ENCODE results near the gene ADD1. TPM values are rescaled to one million over a fixed set of nuclear protein-coding genes. Genes with fewer than 3 reads are reported as not detected.
A peak's percentile ranks its signal among the peaks of the same experiment; 100 is the strongest.

The ADD1 gene
- total RNA-seq, 1 donor from 2014 or later = 235 TPM

GRCh38 chr4:2805712-2806389 lies 37.8 kb upstream of the ADD1 start:
- no peaks in the 10 kb centered on the region for H3K36me3 Mint-ChIP-seq
- no peak for DNase-seq (ENCODE audit: extremely low spot score, unreplicated experiment)
- H3K27ac Mint-ChIP-seq = no peak overlapping the region
- no peak for TF ChIP-seq CTCF (conservative IDR thresholded peaks at IDR 0.05)
- H3K4me3 Mint-ChIP-seq = no peak overlapping the region
- no peaks in the 10 kb centered on the region for H3K9me3 Mint-ChIP-seq
- H3K4me1 Mint-ChIP-seq (ENCODE audit: unreplicated experiment) = peaks cover 13% of the 10 kb centered on the region
- no peaks in the 10 kb centered on the region for H3K27me3 Mint-ChIP-seq

GRCh38 chr4:2806390-2807355 lies 37.0 kb upstream of the ADD1 start:
- no peaks in the 10 kb centered on the region for H3K27me3 Mint-ChIP-seq
- no peak overlapping the region for H3K4me3 Mint-ChIP-seq
- peaks cover 11% of the 10 kb centered on the region for H3K4me1 Mint-ChIP-seq (ENCODE audit: unreplicated experiment)
- TF ChIP-seq CTCF (conservative IDR thresholded peaks at IDR 0.05) = no peak
- no peaks in the 10 kb centered on the region for H3K9me3 Mint-ChIP-seq
- peak overlapping the region; percentile 46 for H3K27ac Mint-ChIP-seq
- H3K36me3 Mint-ChIP-seq = no peaks in the 10 kb centered on the region
- DNase-seq (ENCODE audit: extremely low spot score, unreplicated experiment) = no peak

GRCh38 chr4:2807571-2807970 lies 36.1 kb upstream of the ADD1 start:
- Mint-ChIP-seq H3K27ac (peak overlapping the region; percentile 46), H3K4me1 (ENCODE audit: unreplicated experiment) (peaks cover 15% of the 10 kb centered on the region), H3K27me3 (no peaks in the 10 kb centered on the region), H3K4me3 (no peak overlapping the region), H3K36me3 (no peaks in the 10 kb centered on the region), H3K9me3 (no peaks in the 10 kb centered on the region)
- TF ChIP-seq CTCF (conservative IDR thresholded peaks at IDR 0.05) = no peak
- DNase-seq (ENCODE audit: extremely low spot score, unreplicated experiment) = no peak

GRCh38 chr4:2808001-2808400 lies 35.6 kb upstream of the ADD1 start:
- H3K36me3 Mint-ChIP-seq = no peaks in the 10 kb centered on the region
- H3K4me1 Mint-ChIP-seq (ENCODE audit: unreplicated experiment) = peaks cover 15% of the 10 kb centered on the region
- H3K9me3 Mint-ChIP-seq = no peaks in the 10 kb centered on the region
- TF ChIP-seq CTCF (conservative IDR thresholded peaks at IDR 0.05) = no peak
- no peak for DNase-seq (ENCODE audit: extremely low spot score, unreplicated experiment)
- no peaks in the 10 kb centered on the region for H3K27me3 Mint-ChIP-seq
- H3K4me3 Mint-ChIP-seq = no peak overlapping the region
- no peak overlapping the region for H3K27ac Mint-ChIP-seq

DNA sequence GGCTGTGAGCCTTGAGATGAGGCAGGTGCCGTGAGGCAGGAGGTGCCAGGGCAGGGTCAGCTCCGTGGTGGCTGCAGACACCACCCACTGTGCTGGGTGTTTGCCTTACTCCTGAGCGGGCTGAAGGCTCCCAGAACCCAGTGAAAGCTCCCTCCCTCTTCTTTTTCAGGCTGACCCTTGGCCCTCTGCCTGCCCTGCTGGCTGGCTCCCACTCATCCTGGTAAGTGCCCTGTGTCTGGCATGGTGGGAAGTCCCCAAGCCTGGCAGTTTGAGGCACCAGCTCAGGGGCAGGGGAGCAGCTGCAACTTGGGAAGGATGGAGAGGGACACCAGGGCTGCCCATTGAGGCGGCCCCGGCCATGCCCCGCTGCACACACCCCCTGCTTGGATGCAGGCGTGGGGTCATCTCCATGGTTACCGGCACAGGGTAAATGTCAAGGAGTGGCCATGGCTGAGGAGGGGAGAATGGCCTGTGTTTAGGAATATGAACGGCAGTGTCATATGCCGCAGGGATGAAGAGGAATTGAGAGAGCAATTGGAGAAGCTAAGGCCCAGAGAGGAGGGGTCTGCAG lies 33.9 kb upstream of the ADD1 start:
- Mint-ChIP-seq H3K36me3 (no peaks in the 10 kb centered on the region), H3K27me3 (no peaks in the 10 kb centered on the region), H3K4me1 (ENCODE audit: unreplicated experiment) (peaks cover 15% of the 10 kb centered on the region), H3K9me3 (no peaks in the 10 kb centered on the region), H3K27ac (no peak overlapping the region), H3K4me3 (no peak overlapping the region)
- TF ChIP-seq CTCF (conservative IDR thresholded peaks at IDR 0.05) = no peak
- no peak for DNase-seq (ENCODE audit: extremely low spot score, unreplicated experiment)

Data from type B pancreatic cell (in vitro differentiated cells).